ENCODE data around the gene ITGA4.

Gene ITGA4

DNA sequence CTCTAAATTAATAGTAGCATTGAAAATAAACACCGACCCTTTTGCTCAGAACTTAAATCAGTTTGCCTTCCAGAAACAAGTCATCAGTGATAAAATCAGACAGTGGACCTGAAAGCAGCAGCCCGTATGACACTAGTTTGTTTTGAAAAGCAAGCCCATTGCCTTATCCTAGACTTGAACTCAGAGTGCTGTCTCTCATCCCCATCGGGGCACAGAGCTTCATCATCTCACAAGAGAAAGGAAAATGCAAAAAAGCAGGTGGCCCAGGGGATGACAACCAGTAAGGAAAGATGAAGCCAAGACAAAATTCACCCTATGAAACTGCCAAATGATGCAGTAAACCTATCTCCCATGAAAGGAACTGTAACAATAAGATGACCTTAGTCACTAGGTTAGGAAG lies 128.5 kb downstream of the ITGA4 start:
- TF ChIP-seq, protein P1, sequence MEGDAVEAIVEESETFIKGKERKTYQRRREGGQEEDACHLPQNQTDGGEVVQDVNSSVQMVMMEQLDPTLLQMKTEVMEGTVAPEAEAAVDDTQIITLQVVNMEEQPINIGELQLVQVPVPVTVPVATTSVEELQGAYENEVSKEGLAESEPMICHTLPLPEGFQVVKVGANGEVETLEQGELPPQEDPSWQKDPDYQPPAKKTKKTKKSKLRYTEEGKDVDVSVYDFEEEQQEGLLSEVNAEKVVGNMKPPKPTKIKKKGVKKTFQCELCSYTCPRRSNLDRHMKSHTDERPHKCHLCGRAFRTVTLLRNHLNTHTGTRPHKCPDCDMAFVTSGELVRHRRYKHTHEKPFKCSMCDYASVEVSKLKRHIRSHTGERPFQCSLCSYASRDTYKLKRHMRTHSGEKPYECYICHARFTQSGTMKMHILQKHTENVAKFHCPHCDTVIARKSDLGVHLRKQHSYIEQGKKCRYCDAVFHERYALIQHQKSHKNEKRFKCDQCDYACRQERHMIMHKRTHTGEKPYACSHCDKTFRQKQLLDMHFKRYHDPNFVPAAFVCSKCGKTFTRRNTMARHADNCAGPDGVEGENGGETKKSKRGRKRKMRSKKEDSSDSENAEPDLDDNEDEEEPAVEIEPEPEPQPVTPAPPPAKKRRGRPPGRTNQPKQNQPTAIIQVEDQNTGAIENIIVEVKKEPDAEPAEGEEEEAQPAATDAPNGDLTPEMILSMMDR (IDR thresholded peaks at IDR 0.05; ENCODE audit: low read depth, low read length), result no peak
- DNase-seq (ENCODE audit: extremely low read depth, low read depth), result no peak
